ENCODE data around the gene XAGE3.

XAGE3 gene

DNA sequence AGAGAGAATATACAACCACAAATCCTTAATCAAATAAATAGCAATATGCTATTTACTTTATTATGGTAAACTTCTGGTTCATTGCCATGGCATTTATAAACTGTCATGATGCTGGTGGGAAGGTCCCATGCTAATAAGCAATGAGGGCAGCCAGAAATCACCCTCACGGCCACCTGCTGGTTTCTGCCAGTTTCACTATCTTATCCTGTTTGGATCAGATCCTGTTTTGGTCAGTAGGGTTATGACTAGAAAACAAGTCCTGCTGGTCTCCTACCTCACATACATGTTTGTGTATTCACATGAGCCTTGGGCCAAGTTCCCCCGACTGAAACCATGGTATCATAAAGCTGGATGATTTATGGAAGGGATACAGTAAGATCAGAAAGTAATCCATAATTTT lies 28.7 kb downstream of the XAGE3 start:
- no peak for DNase-seq (ENCODE audit: low spot score)

- no peak for DNase-seq (ENCODE audit: low spot score)
Measured at GRCh38 chrX:52830551-52830950, 37.3 kb downstream of the XAGE3 start.

- DNase-seq (ENCODE audit: low spot score): no peak
Measured at GRCh38 chrX:52824608-52825007, 43.3 kb downstream of the XAGE3 start.

DNA sequence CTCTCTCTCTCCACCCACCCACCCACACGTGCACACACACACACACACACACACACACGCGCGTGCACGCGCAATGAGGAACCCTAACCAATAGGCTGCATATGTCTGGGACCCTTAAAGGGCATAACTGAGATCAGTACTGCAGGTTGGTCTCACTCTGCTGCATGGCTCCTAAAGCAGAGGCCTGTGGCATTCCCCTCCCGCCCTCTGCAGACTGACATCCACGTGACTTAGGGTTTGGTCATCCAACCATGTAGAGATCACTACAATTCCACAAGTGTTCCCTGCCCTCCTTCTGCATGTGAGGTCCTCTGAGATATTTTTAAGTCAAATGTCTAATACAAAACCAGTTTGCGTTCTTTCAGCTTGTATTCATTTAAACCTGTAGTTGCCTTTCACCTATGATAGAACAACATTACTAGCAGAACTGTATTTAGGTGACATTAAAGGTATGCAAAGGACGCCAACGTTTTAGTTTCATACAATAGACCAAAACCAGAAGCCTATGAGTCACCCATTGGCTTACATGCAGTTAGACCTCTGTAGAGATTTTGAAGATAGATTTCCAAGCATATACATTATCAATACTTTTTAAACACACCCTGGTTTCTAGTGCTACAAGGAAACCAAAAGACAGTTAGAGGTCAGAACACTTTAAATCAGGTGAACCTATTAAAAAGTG lies 46.7 kb downstream of the XAGE3 start:
- no peak for DNase-seq (ENCODE audit: low spot score)

DNA sequence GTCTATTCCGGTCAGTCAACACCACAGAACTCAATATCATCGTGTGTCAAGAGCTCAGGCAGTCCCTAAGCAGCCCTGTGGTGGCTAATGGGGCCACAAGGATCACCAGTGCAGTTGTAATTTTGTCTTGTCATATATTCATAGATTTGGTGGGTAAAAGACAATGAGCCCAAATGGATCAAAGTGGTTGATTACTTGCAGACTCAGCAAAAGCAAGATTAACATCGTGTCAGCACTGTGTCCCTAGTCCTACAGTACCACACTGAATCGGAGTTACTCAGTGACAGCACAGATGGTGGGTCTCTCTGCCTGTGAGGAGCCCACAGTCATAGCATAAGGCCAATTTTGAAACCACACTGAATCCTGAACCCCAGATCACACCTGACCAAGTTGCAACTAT lies 48.1 kb downstream of the XAGE3 start:
- no peak for DNase-seq (ENCODE audit: low spot score)
